Renal cortical epithelial cell (primary cell): Measurements from ENCODE around the gene TTC27. TPM values are rescaled to one million over a fixed set of nuclear protein-coding genes. Genes with fewer than 3 reads are reported as not detected.
A peak's percentile ranks its signal among the peaks of the same experiment; 100 is the strongest.
"Not testable (repeated sequence)": the region's sequence is repeated elsewhere in the genome, so short reads cannot be mapped to it uniquely, and the experiment has no call there.

Experiments used
- DNase-seq: peaks from one replicate; pipeline ENCODE4 v3.0.0-alpha.2; 2011; ENCODE audit warnings: low read depth
- total RNA-seq: library from RNA; depleted of rRNA; stranded (reverse); fragments of >200 nt; gene quantifications from 2 replicates; pipeline ENCODE4 v1.2.3, GENCODE V29; 2014

TTC27 gene
- total RNA-seq, 1 donor from 2014 or later: 20.5 TPM

- DNase-seq: no peak
Measured at GRCh38 chr2:32807662-32808061, 179.8 kb downstream of the TTC27 start.

GRCh38 chr2:32810909-32811495, 183.2 kb downstream of the TTC27 start:
- peak; percentile 42 for DNase-seq

- no peak for DNase-seq
Measured at GRCh38 chr2:32811696-32812095, 183.8 kb downstream of the TTC27 start.

- DNase-seq: peak; percentile 79
Measured at GRCh38 chr2:32812316-32812715, 184.5 kb downstream of the TTC27 start.

- DNase-seq: no peak
Measured at GRCh38 chr2:32820088-32820487, 192.2 kb downstream of the TTC27 start.

GRCh38 chr2:32820701-32821100, 192.9 kb downstream of the TTC27 start:
- no peak for DNase-seq

- no peak for DNase-seq
Measured at GRCh38 chr2:32824070-32824809, 196.4 kb downstream of the TTC27 start.

GRCh38 chr2:32825291-32825712, 197.5 kb downstream of the TTC27 start:
- DNase-seq: peak; percentile 35

GRCh38 chr2:32830196-32830595, 202.3 kb downstream of the TTC27 start:
- no peak for DNase-seq

GRCh38 chr2:32832821-32833220, 205.0 kb downstream of the TTC27 start:
- DNase-seq: peak; percentile 33

- DNase-seq: no peak
Measured at GRCh38 chr2:32833709-32834108, 205.9 kb downstream of the TTC27 start.

GRCh38 chr2:32835148-32835547, 207.3 kb downstream of the TTC27 start:
- no peak for DNase-seq

GRCh38 chr2:32836933-32837332, 209.1 kb downstream of the TTC27 start:
- DNase-seq: no peak

GRCh38 chr2:32838418-32838817, 210.6 kb downstream of the TTC27 start:
- DNase-seq: no peak

- no peak for DNase-seq
Measured at GRCh38 chr2:32838949-32839348, 211.1 kb downstream of the TTC27 start.

GRCh38 chr2:32841931-32842898, 214.4 kb downstream of the TTC27 start:
- no peak for DNase-seq

- DNase-seq: no peak
Measured at GRCh38 chr2:32843699-32844098, 215.8 kb downstream of the TTC27 start.

- DNase-seq: no peak
Measured at GRCh38 chr2:32844253-32844652, 216.4 kb downstream of the TTC27 start.

GRCh38 chr2:32846274-32846673, 218.4 kb downstream of the TTC27 start:
- not testable (repeated sequence) for DNase-seq

GRCh38 chr2:32847734-32848133, 219.9 kb downstream of the TTC27 start:
- peak; percentile 58 for DNase-seq

- no peak for DNase-seq
Measured at GRCh38 chr2:32849456-32850194, 221.8 kb downstream of the TTC27 start.
